ENCODE data around the gene PACRG.

PACRG gene

GRCh38 chr6:163094881-163095280 lies 367.1 kb downstream of the PACRG start:
- no peak for FAIRE-seq

DNA sequence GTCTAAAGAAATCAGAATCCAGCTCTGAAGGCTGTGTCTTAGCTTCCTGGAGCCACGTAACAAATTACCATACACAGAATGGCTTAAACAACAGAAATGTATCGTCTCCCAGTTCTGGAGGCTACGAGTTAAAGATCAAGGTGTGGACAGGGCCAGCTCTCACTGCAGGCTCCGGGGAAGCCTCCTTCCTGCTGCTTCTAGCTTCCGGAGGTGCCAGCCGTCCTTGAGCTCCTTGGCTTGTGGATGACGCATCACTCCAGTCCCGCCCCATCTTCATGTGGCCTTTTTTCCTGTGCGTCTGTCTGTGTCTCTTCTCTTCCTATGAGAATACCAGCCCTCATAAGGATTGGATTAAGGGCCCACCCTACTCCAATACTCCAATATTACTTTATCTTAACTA lies 367.6 kb downstream of the PACRG start:
- no peak for FAIRE-seq

- FAIRE-seq: no peak
These were observed 371.2 kb downstream of the PACRG start for GRCh38 chr6:163098827-163099479.

GRCh38 chr6:163099621-163100171 lies 371.9 kb downstream of the PACRG start:
- no peak for FAIRE-seq

- FAIRE-seq: no peak
These were observed 372.5 kb downstream of the PACRG start for GRCh38 chr6:163100259-163100658.

- peak; percentile 70 for FAIRE-seq
These were observed 385.7 kb downstream of the PACRG start for GRCh38 chr6:163113358-163113962.

DNA sequence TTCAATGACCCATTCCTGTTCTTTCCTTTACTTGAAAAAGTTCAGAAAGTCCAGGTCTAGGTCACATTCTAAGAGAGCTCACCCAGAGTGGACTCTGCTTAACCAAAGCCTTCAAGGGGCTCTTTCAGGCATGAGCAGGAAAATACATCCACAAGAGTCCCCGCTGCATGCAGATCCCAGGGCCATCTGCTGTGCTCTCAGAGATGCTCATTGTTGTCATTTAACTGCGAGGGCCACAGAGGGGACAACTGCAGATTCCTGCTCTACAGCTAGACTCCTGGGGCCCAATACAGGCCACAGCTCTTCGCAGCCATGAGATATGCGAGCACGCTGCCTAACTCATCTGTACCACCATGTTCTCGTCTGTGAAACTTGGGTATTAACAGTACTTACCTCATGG lies 391.2 kb downstream of the PACRG start:
- FAIRE-seq: no peak

- FAIRE-seq: no peak
These were observed 392.4 kb downstream of the PACRG start for GRCh38 chr6:163120223-163120622.

DNA sequence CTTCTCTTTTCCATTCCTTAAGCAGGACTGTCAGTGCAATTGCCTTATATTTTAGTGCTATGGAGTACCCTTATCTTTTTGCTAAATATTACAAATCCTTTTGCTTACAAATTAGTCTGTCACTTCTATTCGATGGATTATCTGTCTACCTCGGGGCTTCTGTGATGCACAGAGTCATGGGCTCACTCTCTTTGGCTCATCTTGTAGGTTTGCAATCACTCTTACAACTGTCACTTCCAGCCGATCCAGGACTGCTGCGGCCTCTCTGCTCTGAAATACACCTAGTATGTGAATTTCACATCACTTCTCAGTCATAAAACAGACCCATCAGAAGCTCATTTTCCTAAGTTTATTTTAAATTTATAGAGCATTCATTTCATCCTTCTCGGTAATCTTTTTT lies 393.5 kb downstream of the PACRG start:
- FAIRE-seq: no peak

DNA sequence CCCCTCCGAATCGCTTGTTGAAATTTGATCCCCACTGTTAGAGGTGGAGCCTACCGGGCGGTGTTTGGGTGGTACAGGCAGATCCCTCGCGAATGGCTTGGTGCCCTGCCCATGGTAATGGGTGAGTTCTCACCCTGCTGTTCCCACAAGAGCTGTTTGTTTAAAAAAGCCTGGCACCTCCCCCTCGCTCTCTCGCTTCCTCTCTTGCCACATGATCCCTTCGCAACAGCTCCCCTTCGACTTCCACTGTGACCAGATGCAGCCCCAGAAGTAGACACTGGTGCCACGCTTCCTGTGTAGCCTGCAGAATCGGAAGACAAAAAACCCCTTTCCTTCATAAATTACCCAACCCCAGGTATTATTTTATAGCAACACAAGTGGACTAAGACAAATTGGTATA lies 394.6 kb downstream of the PACRG start:
- FAIRE-seq: no peak

DNA sequence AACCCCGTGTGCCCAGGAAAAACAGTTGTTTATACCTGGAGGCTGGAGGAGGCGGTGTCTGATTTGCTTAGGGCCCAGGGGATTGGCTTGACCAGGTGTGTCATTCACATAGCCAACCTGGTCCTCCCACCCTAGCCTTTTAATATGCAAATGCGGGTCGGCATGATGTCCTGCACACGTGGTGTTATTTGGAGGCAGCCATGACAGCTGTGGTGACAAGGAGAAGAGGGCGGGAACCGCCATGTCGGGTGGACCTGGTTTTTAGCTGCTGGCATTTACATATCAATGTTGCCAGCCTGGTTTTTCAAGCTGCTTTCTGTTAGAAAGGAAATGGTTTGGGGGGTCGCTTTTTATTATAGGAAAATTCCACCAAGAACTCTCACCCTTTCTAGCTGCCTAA lies 395.3 kb downstream of the PACRG start:
- no peak for FAIRE-seq

GRCh38 chr6:163126741-163127140 lies 399.0 kb downstream of the PACRG start:
- FAIRE-seq: no peak

GRCh38 chr6:163127587-163127986 lies 399.8 kb downstream of the PACRG start:
- peak; percentile 51 for FAIRE-seq

DNA sequence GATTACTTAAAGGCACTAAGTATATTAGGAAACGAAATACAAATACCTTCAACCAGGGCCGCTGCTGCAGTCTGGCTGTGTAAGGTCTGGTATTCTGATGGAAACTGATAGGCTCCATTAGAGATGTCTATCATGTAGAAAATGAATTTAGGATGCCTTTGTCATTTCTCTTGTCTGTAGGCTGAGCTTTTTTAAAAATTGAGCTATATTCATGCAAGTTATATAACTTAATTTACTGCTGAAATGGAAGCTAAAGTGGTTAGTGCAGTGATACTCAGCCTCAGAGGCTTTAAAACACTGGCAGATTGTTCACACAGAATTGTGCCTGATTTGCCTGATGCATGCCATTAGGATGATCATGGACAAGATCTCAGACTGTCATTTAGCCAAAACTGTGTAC lies 400.6 kb downstream of the PACRG start:
- FAIRE-seq: no peak

GRCh38 chr6:163132050-163132750 lies 404.4 kb downstream of the PACRG start:
- no peak for FAIRE-seq

DNA sequence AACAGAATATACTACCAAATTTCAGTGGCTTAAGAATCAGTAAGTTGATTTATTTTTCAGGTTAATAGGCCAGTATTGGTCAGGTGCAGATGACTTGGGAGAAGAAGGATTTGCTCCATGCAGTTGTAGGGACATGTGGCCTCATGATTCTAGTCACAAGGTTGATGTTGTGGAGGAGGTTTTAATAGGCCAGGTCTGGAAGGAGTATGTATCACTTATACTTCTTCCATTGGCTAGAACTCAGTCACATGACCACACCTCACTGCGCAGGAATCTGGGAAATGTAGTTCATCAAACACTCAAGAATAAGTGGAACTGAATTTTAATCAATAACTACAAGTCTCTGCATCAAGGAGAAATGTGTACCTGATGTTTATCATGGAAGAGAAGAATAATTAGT lies 405.2 kb downstream of the PACRG start:
- FAIRE-seq: no peak

GRCh38 chr6:163133691-163134090 lies 405.9 kb downstream of the PACRG start:
- no peak for FAIRE-seq

DNA sequence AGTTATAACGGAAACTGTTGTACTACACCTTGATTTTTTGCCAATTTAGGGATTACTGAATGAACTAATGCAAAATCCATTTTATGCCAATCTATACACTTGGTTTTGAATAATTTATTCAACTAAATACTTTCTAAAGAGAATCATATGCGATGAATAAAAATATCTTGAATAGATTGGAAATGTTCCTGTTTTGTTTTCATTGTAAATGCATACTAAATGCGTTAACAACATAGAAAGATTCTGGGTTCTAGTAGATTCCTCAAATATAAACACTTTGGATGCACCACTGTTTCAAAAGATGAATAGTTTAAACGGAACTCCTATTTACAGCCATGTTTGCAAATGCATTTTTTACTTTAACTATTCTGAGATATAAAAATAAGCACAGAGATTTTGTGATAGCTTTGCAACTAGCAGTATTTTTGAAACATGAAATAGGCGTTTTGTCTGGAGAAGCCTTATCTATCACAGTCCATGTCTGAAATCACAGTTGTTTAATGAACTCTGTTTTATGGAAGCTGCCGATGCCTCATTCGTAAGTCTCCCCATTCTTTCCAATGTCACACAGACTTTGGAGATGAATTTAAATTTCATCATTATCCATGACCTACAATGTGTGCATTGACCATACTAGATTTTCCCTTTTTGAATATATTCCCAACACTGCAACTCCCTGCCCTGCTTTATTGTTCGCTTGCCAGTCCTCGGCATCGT lies 409.1 kb downstream of the PACRG start:
- FAIRE-seq: no peak

GRCh38 chr6:163137398-163137881 lies 409.7 kb downstream of the PACRG start:
- no peak for FAIRE-seq

DNA sequence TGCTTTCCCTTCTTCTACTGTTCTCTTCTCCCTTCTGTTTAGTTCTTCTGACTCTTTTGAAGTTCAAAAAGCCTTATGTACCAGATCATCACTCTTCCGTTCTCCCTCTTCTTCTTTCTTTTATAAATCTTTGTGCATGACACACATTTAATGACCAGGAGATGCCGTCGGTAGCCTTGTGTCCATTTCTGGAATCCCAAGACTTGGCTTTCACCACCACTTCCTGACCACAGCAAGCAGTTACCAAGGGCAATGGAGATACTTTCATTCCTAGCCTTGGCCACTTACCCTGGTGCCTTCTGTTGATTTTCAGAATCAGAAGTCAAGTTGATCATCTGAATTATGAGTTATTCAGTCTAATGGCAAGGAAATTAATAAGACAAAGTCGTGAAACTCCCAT lies 418.3 kb downstream of the PACRG start:
- no peak for FAIRE-seq

- FAIRE-seq: no peak
These were observed 420.2 kb downstream of the PACRG start for GRCh38 chr6:163147994-163148393.

DNA sequence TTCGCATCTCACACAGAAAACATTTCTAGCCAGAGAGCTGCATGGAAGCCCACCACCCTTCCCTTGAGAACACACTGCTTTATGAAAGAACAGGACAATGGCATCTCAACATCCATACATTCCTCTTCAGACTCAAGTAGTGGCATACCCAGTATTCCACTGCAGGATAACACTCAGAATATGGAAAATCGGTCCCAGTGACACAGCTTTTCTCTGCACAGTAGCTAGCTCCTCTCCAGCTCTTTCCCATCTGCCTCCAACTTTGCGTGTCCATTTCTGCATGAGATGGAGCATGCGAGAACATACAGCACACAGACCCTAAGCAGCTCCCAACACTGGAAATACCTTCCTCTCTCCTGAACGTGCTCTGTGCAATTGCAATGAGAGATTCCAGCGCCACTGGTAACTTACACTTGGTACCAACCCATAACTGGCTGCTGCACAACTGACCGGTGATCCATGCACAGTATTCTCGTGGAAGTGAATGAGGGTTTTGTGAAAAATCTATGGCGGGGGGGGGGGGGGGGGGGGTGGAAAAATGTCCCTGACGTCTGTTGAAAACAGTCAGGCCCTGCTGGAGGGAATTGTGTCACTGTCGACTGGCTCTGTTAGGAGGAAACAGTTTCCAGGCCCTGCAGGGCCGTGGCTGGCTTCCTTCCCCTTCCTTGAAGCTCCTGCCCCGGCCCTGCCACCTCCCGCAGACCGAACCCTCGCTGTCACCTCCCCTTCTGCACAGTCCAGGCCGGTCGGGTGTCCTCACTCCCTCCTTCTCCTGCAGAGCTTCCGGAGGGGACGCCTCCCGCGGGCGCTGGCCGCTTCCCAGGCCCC lies 420.9 kb downstream of the PACRG start:
- no peak for FAIRE-seq

Measured in islet of Langerhans (tissue), 1 donor.